ENCODE results near the gene SCN2B.

The SCN2B gene, protein sequence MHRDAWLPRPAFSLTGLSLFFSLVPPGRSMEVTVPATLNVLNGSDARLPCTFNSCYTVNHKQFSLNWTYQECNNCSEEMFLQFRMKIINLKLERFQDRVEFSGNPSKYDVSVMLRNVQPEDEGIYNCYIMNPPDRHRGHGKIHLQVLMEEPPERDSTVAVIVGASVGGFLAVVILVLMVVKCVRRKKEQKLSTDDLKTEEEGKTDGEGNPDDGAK

DNA sequence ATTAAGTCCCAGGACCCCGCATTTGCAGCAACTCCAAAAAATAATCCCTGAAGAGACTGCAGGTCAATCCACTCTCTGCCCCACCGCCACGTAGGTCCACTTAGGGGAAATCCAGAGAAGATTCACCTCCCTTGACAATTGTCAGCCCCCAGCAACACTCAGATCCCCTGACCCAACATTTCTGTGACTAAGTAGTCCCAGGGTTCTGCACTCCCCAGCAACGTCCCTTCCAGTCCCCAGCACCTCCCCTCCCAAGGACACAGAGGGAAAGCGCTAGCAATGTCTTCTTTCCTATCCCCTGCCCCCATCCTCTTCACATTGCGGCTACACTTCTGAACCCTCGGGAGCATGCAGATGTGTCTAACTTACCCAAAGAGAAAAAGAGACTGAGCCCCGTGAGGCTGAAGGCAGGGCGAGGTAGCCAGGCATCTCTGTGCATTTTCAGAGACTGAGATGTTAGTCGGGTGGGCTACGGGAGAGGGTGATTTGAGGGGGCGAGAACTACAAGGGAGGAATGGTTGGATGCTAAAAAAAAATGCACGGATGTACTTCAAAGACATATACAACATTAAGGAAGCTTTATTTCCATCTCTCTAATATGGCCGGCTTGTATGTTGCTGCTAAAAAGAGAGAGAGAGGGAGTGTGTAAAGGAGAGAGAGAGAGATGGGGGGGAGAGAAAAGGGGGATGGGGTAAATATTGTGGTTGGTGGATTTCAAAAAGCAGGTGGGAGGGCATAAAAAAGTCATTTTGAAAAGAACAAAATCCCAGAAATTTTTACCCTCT is at the start of gene SCN2B:
Gene SCN2B, minus strand, starts transcription at position 647 of the 785 bp plus-strand sequence. Its CDS starts 208 bp downstream, at position 439.
- no peak for DNase-seq (ENCODE audit: low spot score)

DNA sequence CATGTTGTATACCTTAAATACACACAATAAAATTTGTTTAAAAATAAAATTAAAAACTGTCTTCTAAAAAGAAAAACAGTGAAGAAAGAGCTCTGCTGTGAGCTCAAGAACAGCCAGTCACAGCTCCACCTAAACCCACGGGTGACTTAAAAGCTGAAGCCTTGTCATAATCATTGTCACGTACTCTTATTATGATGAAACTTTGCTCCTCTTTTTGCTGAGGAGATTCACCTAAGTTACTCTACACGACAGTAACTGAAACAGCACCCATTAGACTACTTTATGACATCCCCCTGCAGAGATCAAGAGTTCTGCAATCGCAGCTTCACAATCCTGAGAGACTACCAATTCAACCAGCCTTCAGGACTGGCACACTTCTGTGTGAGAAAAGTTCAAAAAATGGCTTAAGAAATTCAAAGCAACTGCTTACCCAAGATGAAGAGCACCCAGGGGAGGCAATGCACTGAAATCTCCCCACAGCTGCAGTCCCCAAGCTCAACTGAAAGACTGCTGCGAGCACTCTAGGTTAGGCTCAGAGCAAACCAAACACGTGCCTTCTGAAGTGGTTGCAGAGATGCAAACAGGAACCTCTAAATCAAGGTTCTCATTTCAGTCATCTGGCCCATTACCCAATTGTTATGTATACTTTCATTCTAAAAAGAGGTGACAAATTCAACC is 48.2 kb upstream of the SCN2B start, which contains the start of gene JAML:
Gene JAML, minus strand, starts transcription at position 501 of the 678 bp plus-strand sequence. CDS start 10,145 bp downstream, outside the sequence.
- no peak for DNase-seq (ENCODE audit: low spot score)

DNA sequence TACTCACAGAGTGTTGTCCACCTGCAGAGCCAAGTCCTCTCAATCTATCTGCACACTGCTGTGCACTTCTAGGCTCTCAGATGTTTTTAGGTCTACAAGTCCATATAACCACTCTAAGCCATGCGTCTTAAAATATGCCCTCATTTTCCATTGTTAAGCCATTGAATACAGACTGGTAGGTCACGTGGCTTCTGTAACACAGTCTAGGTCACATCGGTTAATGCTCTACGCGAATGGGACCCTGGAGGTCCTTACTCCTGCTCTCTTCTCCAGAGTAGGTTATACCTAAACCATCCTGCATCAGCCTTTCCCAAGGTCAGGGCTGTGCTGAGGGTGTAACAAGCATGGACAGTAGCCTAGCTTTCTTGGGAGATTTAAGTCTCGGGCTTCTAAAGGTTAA is 47.6 kb upstream of the SCN2B start:
- no peak for DNase-seq (ENCODE audit: low spot score)

DNA sequence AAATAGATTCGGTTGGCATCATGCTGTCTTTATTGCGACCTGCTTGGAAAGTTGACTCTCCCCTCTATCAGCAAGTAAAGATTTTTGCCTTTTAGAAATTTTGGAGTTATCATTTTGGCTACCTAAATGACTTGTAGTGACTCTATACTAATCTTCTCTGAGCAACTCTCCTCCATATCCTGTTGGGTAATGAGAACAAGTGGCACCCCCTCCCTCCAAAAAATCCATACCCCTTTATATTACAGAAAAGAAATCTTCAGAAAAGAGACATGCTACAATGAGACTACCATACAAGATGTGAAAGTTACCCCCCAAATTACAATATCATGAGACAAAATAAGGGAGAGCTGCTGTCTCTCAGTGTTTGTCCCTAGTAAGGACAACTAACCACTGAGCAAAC is 47.1 kb upstream of the SCN2B start:
- DNase-seq (ENCODE audit: low spot score) = no peak

DNA sequence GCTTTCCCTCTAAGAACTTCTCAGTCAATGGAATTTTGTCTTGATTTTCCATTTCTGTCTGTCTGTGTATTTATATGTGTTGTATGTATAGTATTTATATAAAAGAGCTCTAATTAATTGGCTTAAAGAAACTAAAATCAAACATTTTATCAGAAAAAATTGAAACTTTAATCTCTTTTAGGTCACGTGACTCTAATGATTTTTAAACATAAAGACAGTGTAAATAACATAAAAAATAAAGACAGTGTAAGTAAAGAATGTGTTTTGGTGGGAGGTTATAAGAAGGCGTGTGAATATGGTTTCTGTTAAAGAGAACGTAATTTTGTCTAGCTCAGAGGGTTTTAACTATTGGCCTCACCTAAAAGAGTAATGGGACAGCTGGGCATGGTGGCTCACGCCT is 46.0 kb upstream of the SCN2B start:
- no peak for DNase-seq (ENCODE audit: low spot score)

DNA sequence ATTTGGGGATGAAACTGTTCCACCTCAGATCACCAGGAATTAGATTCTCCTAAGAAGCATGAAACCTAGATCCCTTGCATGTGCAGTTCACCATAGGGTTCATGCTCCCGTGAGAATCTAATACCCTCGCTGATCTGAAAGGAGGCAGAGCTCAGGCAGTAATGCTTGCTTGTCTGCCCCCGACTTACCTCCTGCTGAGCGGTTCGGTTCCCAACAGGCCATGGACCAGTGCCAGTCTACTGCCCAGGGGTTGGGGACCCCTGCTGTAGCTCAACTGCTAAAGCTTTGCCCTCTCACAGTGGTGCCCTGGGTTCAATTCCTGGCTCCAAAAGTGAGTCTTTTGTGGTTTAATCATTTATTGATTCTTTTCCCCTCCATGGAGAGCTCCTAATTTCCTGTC is 45.0 kb upstream of the SCN2B start:
- no peak for DNase-seq (ENCODE audit: low spot score)

DNA sequence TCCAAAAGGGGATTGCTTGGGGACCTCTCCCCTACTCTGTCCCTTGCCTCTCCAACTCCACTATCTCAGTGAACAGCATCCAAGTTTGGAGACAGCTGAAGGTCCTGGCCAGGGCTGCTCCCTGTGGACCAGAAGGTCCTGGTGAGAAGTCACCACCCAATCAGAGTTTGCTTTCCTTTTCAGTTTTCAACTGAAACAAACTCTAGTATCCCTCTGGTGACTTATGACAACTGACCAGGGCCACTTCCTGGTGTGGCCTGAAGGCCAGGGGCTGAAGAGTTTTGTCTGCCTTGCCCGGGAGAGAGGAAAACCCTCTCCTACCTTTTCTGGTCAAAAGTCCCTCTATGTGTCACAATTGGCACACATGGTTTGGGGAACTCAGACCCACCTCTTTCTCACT is 43.3 kb upstream of the SCN2B start:
- no peak for DNase-seq (ENCODE audit: low spot score)

DNA sequence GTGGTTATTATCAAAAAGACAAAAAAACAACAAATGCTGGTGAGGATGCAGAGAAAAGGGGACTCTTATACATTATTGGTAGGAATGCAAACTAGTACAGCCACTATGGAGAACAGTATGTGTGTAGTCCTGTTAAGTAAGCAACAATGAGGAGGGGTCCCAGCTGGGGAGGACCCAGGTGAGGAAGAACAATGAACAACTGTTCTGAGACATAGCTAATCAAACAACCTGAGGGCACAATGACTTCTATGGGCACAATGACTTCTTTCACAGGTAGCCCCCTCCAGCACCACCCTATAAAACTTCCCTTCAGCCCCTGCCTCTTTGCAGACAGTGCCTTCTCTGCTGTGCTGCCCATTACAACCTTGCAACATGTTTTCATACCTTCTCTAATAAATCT is 42.8 kb upstream of the SCN2B start:
- DNase-seq (ENCODE audit: low spot score) = no peak

DNA sequence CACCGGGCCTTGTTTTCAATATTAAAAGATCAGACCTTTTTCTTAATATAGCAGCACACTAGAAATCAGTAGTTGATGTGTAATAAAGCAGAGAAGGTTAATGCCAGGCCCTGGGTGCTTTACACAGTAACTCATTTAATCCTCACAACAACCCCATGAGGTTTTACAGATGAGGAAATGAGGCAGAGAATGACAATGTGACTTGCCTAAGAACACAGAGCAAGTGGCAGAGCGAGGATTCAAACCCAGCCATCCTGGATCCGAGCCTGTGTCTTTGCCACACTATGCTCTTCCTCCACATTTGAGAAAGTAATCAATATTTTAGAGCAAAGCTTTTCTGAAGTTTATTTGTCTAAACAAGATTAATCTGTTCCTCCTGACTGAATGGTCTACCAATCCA is 41.1 kb upstream of the SCN2B start:
- DNase-seq (ENCODE audit: low spot score) = no peak

DNA sequence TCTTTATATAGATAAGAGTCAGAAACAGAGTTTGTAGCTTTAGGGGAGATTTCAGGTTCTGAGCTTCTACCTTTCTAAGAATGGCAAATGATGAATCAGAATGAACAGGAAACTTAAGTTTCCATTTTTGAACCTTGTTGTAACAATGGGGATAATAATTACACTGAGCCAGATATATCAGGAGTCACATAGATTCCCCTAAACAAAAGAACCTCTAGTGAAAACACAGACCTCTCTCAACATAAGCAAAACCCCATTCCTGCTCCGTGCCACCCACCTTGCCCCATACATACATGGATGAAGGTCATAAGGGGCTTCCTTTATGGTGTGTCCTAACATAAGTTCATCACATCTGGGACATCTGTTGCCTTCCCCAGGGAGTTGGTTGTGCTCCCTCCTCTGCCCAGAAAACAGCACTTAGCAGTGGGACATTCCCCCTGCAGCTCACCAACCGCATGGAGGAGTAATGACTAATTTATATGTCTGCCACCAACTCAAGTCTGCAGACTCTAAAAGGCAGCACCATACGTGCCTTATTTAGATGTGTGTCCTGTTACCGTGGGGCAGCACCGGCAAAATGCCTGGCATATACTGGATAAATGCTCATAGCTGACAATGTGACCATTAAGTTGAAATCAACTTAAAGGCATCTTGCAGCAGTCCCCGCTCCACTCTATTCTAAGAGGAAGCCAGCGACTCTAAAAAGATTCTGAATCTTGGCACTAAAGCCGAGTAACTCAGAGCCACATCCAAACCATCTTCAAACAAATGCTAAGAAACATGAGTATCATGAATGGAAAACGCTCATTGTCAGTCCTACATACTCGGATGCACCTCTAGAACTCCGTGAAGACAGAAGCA is 40.4 kb upstream of the SCN2B start:
- DNase-seq (ENCODE audit: low spot score) = no peak

DNA sequence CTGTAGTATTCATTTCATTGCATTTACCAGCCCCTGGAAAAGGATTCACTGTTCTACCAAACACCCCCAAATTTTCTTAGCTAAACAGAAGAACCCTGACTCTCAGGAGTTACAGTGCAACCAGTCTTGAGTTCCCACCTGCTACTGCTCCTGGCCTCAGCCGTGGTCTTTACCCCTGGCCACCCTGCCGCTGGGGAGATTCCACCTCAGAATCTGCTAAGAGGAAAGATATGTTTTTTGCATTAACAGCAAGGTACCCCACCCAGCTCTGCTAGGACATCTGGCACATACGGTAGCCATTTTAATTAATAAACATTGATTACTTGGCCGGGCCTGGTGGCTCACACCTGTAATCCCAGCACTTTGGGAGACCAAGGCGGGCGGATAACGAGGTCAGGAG is 39.3 kb upstream of the SCN2B start:
- DNase-seq (ENCODE audit: low spot score) = no peak

DNA sequence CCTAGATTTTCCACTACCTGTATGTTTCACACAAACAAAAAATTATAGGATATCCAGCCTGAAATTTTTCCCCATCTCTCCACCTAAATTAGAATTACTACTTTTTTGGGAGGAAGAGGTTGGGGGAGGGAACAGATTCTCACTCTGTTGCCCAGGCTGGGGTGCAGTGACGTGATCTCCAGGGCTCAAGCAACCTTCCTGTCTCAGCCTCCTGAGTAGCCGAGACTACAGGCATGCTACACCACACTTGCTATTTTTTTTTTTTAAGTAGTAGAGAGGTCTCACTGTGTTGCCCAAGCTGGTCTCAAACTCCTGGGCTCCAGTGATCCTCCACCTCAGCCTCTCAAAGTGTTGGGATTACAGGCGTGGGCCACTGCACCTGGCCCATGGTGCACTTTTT is 38.8 kb upstream of the SCN2B start:
- DNase-seq (ENCODE audit: low spot score) = no peak

DNA sequence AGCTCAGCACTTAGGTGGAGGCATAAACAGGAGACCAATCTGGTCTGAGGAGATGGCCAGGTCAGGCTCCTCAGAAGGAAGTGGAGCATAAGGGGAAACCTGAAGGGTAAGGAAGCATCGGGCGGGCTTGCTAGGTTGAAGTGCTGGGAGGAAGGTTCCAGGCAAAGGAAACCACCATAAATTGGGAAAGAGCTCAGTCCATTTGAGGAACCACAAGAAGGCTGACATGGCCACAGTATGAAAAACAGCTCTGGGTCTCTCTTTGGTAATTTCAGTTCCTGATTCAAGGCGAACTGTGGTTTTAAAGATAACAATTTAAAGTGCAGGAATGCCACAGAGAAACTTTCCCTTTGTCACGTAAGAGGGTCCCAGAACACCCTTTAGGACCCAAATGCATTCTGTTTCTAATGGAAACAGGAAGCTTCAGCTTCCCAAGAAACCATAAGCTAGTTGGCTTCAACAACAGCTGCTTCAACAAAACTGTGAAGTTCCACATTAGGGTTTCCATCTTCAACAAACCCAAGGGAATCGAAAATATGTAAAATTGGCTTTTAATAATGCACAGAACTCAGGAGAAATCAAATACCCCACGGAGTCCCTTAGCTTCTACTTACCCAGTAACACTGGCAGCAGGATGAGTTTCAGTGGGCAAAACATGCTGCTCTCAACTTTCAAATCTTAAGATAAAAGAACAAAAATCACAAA is 37.9 kb upstream of the SCN2B start:
- no peak for DNase-seq (ENCODE audit: low spot score)

DNA sequence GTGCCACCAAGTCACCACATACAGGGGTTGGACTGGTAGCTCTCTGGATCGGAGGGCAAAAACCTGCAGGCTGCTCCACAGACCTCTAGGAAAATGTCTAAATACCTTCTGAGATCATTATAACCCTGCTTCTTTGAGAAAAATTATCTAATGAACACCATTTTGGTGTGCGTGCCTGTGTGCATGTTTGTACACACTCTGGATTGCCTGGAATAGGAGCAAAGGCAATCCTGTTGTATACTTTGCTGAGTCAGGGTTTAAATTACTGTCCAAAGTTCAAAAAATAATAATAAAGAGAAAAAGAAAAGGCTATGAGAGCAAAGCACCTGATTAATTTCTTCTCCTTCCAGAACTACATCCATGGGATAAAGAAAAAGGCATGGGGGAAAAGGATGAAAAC is 37.3 kb upstream of the SCN2B start:
- no peak for DNase-seq (ENCODE audit: low spot score)

DNA sequence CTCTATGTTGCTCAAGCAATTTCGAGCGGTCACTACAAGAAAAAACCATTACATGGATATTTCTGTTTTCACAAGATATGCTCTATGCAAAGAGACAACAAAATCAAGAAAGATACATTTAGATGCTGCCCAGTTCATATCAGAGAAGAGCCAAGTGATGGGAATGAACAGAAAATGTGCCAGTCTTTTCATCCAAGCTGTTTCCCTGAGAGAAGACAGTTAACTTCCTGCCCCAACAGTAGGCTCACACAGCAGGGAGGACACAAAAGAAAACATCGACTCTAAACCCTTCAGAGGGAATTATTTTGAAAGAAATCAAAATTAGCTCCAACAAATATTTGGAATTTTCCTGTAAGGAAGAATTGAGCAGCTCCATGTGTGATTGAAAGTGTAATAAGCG is 36.8 kb upstream of the SCN2B start:
- no peak for DNase-seq (ENCODE audit: low spot score)

DNA sequence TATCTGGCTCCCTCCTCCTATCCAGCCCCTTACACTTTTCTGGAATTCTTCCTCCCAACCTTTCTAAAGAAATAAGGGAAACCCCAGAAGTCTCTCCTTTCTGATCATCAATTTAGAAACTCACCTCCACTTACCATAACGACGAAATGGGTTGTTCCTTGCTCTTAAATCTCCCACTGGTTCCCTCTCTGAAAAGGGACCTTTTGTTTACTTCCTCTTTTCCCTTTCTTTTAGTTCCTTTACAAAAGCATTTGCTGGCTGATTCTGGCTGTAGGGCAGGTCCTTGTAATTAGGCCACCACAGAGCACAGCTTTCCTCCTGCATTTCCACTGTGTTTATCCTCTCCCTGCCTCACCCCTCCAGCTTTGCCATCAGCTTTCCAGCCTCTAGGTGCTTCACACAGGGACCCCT is 36.3 kb upstream of the SCN2B start:
- no peak for DNase-seq (ENCODE audit: low spot score)

DNA sequence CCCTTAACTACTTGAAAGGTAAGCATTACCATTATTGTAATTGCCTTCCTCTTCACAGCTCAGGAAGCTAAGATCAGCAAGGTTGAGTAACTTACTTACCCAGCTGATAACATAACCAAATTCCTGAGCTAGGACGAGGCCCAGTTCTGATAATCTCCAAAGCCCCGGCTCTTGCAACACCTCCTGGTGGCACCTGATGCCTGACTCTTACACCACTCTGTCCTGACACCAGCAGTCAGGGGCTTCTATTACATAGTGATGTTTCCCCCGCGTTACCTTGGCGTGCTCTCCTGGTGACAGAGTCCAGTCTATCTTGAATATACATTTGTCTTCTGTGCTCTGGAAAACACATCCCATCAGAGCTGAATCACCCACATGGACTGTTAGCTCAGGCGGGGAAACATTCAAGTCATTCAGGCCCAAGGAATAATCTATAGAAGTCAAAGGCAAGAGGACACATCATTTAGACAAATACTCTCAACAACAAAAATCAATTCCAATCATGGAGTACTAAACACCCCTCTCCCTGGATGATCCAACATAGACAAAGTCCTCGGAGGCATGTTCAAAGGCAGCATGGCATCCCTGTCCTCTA is 35.8 kb upstream of the SCN2B start:
- no peak for DNase-seq (ENCODE audit: low spot score)

DNA sequence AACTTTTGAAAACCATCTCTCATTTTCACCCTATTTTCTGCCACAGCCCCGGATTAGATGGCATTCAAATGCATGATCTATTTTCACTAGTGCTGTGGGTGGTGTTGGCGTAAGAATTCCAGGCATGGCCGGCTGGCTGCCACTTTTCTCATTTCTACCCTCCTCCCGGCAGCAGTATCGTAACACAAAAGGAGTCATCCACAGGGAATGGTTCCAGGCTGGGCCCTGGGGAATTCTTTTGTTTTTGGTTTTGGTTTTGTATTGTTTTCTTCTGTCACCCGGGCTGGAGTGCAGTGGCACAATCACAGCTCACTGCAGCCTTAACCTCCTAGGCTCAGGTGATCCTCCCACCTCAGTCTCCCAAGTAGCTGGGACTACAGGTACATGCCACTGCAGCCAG is 34.6 kb upstream of the SCN2B start:
- no peak for DNase-seq (ENCODE audit: low spot score)

DNA sequence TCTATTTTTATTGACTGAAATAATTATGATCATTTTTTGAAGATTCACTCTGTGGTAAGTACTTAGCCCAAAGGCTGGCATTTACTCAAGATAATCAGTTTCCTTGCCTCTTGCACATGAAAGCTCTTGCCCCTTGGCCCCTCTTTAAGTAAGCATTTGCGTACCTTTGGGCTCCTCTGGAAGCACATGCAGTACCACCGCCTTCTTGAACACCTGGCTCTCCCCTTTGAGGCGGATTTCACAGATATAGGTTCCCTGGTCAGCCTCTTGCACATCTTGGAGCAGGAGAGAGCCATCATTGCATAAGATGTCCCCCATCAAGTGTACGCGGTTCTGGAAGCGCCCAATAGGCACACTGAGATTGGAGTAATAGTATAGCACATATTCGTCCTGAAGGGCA is 33.9 kb upstream of the SCN2B start:
- DNase-seq (ENCODE audit: low spot score) = no peak

DNA sequence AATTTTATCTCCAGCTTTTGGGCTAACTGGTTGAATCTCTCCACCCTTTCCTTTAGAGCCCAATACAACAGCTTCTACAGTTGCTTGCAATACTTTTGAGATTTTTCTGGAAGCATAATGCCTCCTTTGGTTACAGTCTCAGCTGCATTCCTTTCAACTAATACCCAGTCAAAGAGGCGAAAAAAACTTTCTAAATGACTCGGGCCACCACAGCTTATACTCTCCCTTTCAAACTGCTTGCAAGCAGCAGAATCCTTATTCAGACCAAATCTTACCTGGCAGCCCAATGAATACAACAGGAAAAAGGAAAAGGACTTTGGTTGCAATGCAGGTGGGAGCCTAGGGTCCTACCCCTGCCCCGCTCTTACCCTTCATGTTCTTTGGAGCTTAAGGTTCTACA is 32.6 kb upstream of the SCN2B start:
- DNase-seq (ENCODE audit: low spot score) = no peak

DNA sequence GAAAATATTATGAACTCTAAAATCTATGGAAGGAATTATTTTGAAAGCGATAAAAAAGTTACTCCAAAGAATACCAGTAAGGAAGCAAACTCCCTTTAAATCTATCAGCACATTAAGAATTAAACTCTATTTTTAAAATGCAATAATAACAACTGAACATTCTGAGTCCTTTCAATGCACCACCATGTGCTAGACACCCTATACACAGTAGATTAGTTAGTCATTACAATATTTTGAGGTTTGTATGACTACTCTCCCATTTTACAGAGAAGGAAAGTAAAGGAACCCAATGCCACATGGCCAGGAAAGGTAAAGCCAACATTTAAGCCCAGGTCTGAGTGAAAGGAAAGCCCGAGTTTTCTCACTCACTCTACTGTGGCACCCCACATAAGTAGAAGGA is 30.6 kb upstream of the SCN2B start:
- no peak for DNase-seq (ENCODE audit: low spot score)

All from hepatic stellate cell (primary cell).